GM12873 (cell line): ENCODE measurements around the gene MLLT3.

Source experiments
- CTCF ChIP-seq: IDR thresholded peaks from 2 replicates; pipeline ENCODE4 v1.5.1; 2012; ENCODE audit warnings: low read depth, mild to moderate bottlenecking, moderate library complexity, low read length, control low read depth; ENCODE audit not compliant: insufficient read depth; ENCODE audit errors: missing control alignments

MLLT3 gene

GRCh38 chr9:20436476-20437195 is 185.7 kb downstream of the MLLT3 start:
- TF ChIP-seq CTCF = no peak

DNA sequence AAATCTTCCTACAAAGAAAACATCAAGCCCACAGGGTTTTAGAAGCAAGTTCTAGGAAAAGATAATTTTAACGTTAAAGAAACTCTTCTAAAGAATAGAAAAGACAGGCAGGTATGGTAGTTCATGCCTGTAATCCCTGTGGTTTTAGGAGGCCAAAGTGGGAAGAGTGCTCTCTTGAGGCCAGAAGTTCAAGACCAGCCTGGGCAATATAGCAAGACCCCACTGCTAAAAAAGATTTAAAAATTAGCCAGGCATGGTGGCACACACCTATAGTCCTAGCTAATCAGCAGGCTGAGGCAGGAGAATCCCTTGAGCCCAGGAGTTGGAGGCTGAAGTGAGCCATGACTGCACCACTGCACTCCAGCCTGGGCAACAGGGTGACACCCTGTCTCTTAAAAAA is 193.3 kb downstream of the MLLT3 start:
- TF ChIP-seq CTCF = no peak

- no peak for TF ChIP-seq CTCF
These were observed 194.9 kb downstream of the MLLT3 start for GRCh38 chr9:20427359-20427758.

GRCh38 chr9:20426019-20426418 is 196.3 kb downstream of the MLLT3 start:
- TF ChIP-seq CTCF = no peak

GRCh38 chr9:20419533-20419932 is 202.8 kb downstream of the MLLT3 start:
- no peak for TF ChIP-seq CTCF

DNA sequence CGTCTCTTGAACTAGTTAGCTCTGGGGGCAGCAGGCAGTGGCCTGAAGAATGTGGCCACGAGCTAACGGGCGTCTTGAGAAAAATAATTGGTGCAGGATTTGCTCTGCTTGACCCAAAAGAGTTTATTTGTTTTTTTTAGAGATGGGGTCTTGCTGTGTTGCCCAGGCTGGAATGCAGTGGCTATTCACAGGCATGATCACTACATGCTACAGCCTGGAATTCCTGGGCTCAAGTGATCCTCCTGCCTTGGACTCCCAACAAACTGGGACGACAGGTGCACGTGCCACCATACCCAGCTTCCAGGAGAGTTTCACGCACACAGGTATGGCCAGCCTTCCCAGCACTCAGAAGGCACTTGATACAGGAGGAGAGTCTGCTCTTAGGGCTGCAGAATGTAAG is 203.8 kb downstream of the MLLT3 start:
- TF ChIP-seq CTCF = no peak

- no peak for TF ChIP-seq CTCF
These were observed 204.8 kb downstream of the MLLT3 start for GRCh38 chr9:20417373-20418080.
